Measurements from ENCODE around the gene SLC35F4.

The SLC35F4 gene

GRCh38 chr14:57575482-57575881 lies 290.4 kb downstream of the SLC35F4 start:
- TF ChIP-seq CTCF (conservative IDR thresholded peaks at IDR 0.05; ENCODE audit: low read length): no peak
- no peak for DNase-seq (ENCODE audit: low read depth)

GRCh38 chr14:57574617-57575288 lies 291.1 kb downstream of the SLC35F4 start:
- no peak for DNase-seq (ENCODE audit: low read depth)
- no peak overlapping the region for H3K4me3 ChIP-seq (ENCODE audit: low read length)
- TF ChIP-seq CTCF (conservative IDR thresholded peaks at IDR 0.05; ENCODE audit: low read length): no peak

More at GRCh38 chr14:57575482-57575881, 290.4 kb downstream of the SLC35F4 start:
- no peak overlapping the region for H3K4me3 ChIP-seq (ENCODE audit: low read length)

- DNase-seq (ENCODE audit: low read depth): no peak
- no peak for TF ChIP-seq CTCF (conservative IDR thresholded peaks at IDR 0.05; ENCODE audit: low read length)
- no peak overlapping the region for H3K4me3 ChIP-seq (ENCODE audit: low read length)
These were observed 292.7 kb downstream of the SLC35F4 start for GRCh38 chr14:57573173-57573572.

GRCh38 chr14:57568554-57568953 lies 297.3 kb downstream of the SLC35F4 start:
- TF ChIP-seq CTCF (conservative IDR thresholded peaks at IDR 0.05; ENCODE audit: low read length): no peak
- no peak for DNase-seq (ENCODE audit: low read depth)
- no peak overlapping the region for H3K4me3 ChIP-seq (ENCODE audit: low read length)

GRCh38 chr14:57567220-57567619 lies 298.7 kb downstream of the SLC35F4 start:
- no peak for DNase-seq (ENCODE audit: low read depth)
- no peak for TF ChIP-seq CTCF (conservative IDR thresholded peaks at IDR 0.05; ENCODE audit: low read length)
- no peak overlapping the region for H3K4me3 ChIP-seq (ENCODE audit: low read length)

GRCh38 chr14:57560681-57561080 lies 305.2 kb downstream of the SLC35F4 start:
- TF ChIP-seq CTCF (conservative IDR thresholded peaks at IDR 0.05; ENCODE audit: low read length): no peak
- H3K4me3 ChIP-seq (ENCODE audit: low read length): no peak overlapping the region
- no peak for DNase-seq (ENCODE audit: low read depth)

GRCh38 chr14:57559576-57559975 lies 306.3 kb downstream of the SLC35F4 start:
- DNase-seq (ENCODE audit: low read depth): no peak
- no peak for TF ChIP-seq CTCF (conservative IDR thresholded peaks at IDR 0.05; ENCODE audit: low read length)
- no peak overlapping the region for H3K4me3 ChIP-seq (ENCODE audit: low read length)
